ENCODE results near the gene TUBG2. TPM values are rescaled to one million over a fixed set of nuclear protein-coding genes. Genes with fewer than 3 reads are reported as not detected.

TUBG2 gene
- total RNA-seq, 2 experiments from 2014 or later: 7.1 to 7.8 TPM

DNA sequence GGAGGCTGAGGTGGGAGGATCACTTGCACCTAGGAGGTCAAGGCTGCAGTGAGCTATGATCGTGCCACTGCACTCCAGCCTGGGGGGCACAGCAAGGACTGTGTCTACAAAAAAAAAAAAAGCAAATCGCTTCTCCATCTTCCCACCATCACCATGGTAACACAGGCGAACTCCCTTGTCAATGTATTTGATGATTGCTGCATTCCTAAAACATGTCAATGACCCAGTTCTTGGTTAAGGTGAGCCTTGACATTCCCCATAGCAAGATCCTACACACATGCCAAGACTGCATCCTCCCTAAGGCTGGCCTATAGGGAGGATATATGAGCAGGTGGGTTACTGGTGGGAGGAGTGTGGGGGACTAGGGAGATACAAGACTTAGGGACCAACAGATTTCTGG lies 35.4 kb downstream of the TUBG2 start:
- no peaks in the 10 kb centered on the region for H3K4me1 Mint-ChIP-seq
- DNase-seq: no peak
- peaks cover 4% of the 10 kb centered on the region for H3K36me3 Mint-ChIP-seq
- no peaks in the 10 kb centered on the region for H3K9me3 Mint-ChIP-seq
- H3K27ac Mint-ChIP-seq: no peak overlapping the region
- no peaks in the 10 kb centered on the region for H3K27me3 Mint-ChIP-seq
- H3K4me3 Mint-ChIP-seq: no peak overlapping the region

DNA sequence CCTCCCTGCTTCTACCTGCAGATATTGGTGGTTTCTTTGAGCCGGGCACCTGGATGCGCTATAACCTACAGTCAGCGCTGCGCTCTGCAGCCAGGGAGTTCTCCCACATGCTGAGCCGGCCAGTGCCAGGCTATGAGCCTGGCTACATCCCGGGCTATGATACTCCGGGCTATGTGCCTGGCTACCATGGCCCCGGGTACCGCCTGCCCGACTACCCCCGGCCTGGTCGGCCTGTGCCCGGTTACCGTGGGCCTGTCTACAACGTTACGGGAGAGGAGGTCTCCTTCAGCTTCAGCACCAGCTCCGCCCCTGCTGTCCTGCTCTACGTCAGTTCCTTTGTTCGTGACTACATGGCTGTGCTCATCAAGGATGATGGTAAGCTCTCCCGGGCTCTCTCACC lies 36.4 kb downstream of the TUBG2 start:
- Mint-ChIP-seq H3K4me1 (no peaks in the 10 kb centered on the region), H3K36me3 (peaks cover 4% of the 10 kb centered on the region), H3K27ac (no peak overlapping the region), H3K4me3 (no peak overlapping the region), H3K9me3 (no peaks in the 10 kb centered on the region), H3K27me3 (no peaks in the 10 kb centered on the region)
- no peak for DNase-seq

DNA sequence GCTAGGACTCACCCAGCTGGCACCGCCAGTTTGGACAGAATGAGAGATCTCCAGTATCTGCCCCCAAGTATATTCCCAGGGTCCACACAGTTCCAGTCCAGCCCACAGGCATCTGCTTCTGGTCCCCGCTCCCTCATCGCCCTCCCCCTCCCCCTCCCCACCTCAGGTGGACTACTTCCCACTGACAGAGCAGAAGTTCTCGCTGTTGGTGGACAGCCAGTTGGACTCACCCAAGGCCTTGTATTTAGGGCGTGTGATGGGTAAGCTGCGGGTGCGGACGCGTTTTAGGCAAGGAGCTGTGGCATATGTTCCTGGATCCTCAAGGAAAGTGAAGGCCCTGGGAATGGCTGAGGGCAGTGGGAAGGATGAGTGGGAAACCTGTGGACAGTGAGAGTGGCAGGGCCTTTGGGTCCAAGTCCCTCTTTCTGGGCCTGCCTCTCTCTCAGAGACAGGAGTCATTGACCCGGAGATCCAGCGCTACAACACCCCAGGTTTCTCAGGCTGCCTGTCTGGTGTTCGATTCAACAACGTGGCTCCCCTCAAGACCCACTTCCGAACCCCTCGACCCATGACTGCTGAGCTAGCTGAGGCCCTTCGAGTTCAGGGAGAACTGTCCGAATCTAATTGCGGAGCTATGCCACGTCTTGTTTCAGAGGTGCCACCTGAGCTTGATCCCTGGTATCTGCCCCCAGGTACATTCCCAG lies 38.2 kb downstream of the TUBG2 start:
- peaks cover 7% of the 10 kb centered on the region for H3K36me3 Mint-ChIP-seq
- H3K4me1 Mint-ChIP-seq: no peaks in the 10 kb centered on the region
- DNase-seq: no peak
- no peaks in the 10 kb centered on the region for H3K27me3 Mint-ChIP-seq
- no peak overlapping the region for H3K27ac Mint-ChIP-seq
- no peaks in the 10 kb centered on the region for H3K9me3 Mint-ChIP-seq
- H3K4me3 Mint-ChIP-seq: no peak overlapping the region

GRCh38 chr17:42698736-42699414 lies 39.8 kb downstream of the TUBG2 start:
- Mint-ChIP-seq H3K9me3 (no peaks in the 10 kb centered on the region), H3K36me3 (peaks cover 19% of the 10 kb centered on the region), H3K27ac (no peak overlapping the region), H3K4me1 (peaks cover under 1% of the 10 kb centered on the region), H3K27me3 (no peaks in the 10 kb centered on the region), H3K4me3 (no peak overlapping the region)
- DNase-seq: no peak

- Mint-ChIP-seq H3K4me3 (no peak overlapping the region), H3K4me1 (peaks cover 5% of the 10 kb centered on the region), H3K36me3 (peaks cover 24% of the 10 kb centered on the region), H3K9me3 (no peaks in the 10 kb centered on the region), H3K27ac (no peak overlapping the region), H3K27me3 (no peaks in the 10 kb centered on the region)
- no peak for DNase-seq
These were observed 40.3 kb downstream of the TUBG2 start for GRCh38 chr17:42699415-42699740.

DNA sequence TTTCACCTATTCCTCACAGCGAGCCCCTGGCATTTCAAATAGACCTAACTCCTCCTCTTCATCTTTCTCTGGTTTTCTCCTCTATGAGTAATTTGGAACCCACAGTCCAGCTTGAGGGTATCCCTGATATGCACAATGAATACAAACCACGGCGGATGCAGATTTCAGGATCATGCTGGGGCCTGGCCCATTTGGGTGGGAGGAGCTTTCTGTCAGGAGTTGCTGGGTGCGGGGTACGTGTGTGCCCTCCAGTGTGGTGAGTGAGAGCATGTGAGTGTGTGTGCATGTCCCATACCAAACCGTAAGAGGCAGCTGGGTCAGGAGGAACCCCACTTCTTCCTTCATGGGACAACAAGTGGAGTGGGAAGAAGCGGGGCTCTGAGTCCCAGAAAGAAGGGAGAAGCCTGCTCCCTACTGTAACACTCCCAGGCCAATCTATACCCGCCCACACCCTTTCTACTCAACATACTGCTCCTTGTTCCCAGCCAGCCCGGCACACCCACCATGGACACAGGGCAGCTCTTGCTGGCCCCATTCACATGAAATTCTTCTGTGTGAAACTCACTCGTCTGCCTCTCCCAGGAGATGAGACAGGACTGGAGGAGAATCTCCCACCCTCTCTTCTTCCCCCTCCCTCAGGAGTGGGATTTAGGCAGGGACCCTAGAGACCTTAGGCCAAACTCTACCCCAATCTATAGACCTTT lies 41.7 kb downstream of the TUBG2 start:
- Mint-ChIP-seq H3K9me3 (no peaks in the 10 kb centered on the region), H3K27me3 (no peaks in the 10 kb centered on the region), H3K36me3 (peaks cover 36% of the 10 kb centered on the region), H3K4me1 (peaks cover 15% of the 10 kb centered on the region), H3K27ac (no peak overlapping the region), H3K4me3 (no peak overlapping the region)
- no peak for DNase-seq

DNA sequence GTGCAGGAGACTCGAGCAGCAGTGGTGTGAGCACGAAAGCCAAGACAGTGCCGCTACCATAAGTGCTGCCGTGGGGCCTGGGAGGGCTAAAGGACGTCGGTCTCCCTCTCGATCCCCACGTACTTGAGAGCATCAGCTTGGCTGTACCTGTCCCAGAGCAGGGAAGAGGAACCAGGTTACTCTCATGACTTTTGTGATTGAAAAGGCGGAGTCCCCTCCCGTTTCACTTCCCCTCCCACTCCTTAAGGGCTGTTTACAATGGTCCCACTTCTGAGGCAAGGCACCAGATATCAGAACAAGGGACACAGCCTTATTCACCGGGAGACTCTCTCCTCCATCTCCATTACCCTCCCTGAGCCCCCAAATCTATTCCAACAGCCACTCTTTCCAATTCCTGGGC lies 43.4 kb downstream of the TUBG2 start:
- Mint-ChIP-seq H3K27me3 (no peaks in the 10 kb centered on the region), H3K36me3 (peaks cover 41% of the 10 kb centered on the region), H3K9me3 (no peaks in the 10 kb centered on the region), H3K4me3 (no peak overlapping the region), H3K4me1 (peaks cover 26% of the 10 kb centered on the region), H3K27ac (no peak overlapping the region)
- no peak for DNase-seq

- peaks cover 58% of the 10 kb centered on the region for H3K36me3 Mint-ChIP-seq
- H3K4me3 Mint-ChIP-seq: no peak overlapping the region
- H3K27me3 Mint-ChIP-seq: no peaks in the 10 kb centered on the region
- no peak for DNase-seq
- H3K9me3 Mint-ChIP-seq: no peaks in the 10 kb centered on the region
- H3K27ac Mint-ChIP-seq: no peak overlapping the region
- peaks cover 33% of the 10 kb centered on the region for H3K4me1 Mint-ChIP-seq
These were observed 45.4 kb downstream of the TUBG2 start for GRCh38 chr17:42704490-42704836.

GRCh38 chr17:42704837-42705494 lies 45.9 kb downstream of the TUBG2 start:
- Mint-ChIP-seq H3K27me3 (no peaks in the 10 kb centered on the region), H3K27ac (no peak overlapping the region), H3K4me3 (no peak overlapping the region), H3K4me1 (peaks cover 33% of the 10 kb centered on the region), H3K9me3 (no peaks in the 10 kb centered on the region), H3K36me3 (peaks cover 62% of the 10 kb centered on the region)
- DNase-seq: peak; percentile 74

DNA sequence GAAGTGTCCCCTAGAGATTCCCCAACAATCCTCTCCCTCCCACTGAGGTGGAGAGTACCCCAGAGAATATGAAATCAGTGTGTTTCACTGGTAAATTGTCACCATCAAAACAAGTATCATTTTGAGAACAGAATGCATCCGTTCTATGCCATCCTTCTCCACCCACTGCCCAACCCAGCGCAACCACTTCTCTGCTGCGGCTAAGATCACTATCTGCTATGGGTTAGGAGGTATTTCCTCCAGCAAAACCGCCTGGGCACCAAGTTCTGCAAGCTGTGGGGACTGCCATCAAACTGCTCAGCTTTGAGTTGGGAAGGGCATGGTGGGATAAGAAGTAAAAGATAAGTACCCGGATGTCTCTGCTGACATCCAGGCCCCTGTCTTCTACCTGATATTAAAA lies 47.6 kb downstream of the TUBG2 start:
- Mint-ChIP-seq H3K4me1 (peaks cover 33% of the 10 kb centered on the region), H3K9me3 (no peaks in the 10 kb centered on the region), H3K36me3 (peaks cover 68% of the 10 kb centered on the region), H3K27ac (no peak overlapping the region), H3K4me3 (no peak overlapping the region), H3K27me3 (no peaks in the 10 kb centered on the region)
- no peak for DNase-seq

DNA sequence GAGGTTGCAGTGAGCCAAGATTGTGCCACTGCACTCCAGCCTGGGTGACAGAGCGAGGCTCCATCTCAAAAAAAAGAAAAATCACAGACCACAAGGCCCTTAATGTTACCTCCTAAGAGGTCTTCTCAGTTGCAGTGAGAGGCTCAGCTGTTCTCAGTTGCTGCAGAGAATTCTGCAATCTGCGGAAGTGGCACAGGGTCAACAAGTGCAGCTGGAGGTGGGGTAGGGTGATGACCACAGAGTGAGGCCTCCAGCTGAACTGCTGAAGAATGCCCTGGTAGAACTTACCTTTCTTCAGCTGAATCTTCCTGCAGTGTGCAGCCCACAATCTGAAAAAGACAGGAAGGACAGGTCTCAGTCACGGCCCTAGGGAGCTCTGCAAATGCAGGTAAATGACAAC lies 49.5 kb downstream of the TUBG2 start:
- DNase-seq: no peak
- H3K4me1 Mint-ChIP-seq: peaks cover 33% of the 10 kb centered on the region
- H3K27ac Mint-ChIP-seq: no peak overlapping the region
- no peaks in the 10 kb centered on the region for H3K9me3 Mint-ChIP-seq
- H3K36me3 Mint-ChIP-seq: peaks cover 64% of the 10 kb centered on the region
- H3K27me3 Mint-ChIP-seq: no peaks in the 10 kb centered on the region
- no peak overlapping the region for H3K4me3 Mint-ChIP-seq

- peaks cover 54% of the 10 kb centered on the region for H3K36me3 Mint-ChIP-seq
- H3K4me1 Mint-ChIP-seq: peaks cover 27% of the 10 kb centered on the region
- no peaks in the 10 kb centered on the region for H3K9me3 Mint-ChIP-seq
- no peak overlapping the region for H3K4me3 Mint-ChIP-seq
- no peaks in the 10 kb centered on the region for H3K27me3 Mint-ChIP-seq
- no peak overlapping the region for H3K27ac Mint-ChIP-seq
- no peak for DNase-seq
These were observed 50.5 kb downstream of the TUBG2 start for GRCh38 chr17:42709561-42709960.

Other genes with a start within 250 kb of the TUBG2 start
- 1 to 10 TPM; 1.7 to 1.9 TPM for gene CAVIN1, start 236.0 kb upstream of the TUBG2 start, total RNA-seq
- 1 to 10 TPM; 3.4 to 5.6 TPM for gene ATP6V0A1, start 200.4 kb upstream of the TUBG2 start, total RNA-seq
- 10 to 100 TPM; 10.6 to 13.6 TPM for gene NAGLU, start 123.0 kb upstream of the TUBG2 start, total RNA-seq
- gene HSD17B1, start 106.4 kb upstream of the TUBG2 start, total RNA-seq: under 1 TPM; 0.25 to 0.26 TPM
- gene COASY, start 97.1 kb upstream of the TUBG2 start, total RNA-seq: 100 to 1,000 TPM; 111 TPM
- gene MLX, start 92.2 kb upstream of the TUBG2 start, total RNA-seq: 10 to 100 TPM; 57.3 to 57.5 TPM
- 10 to 100 TPM; 32.5 to 36.2 TPM for gene PSMC3IP, start 81.6 kb upstream of the TUBG2 start, total RNA-seq
- 10 to 100 TPM; 18.3 to 22.7 TPM for gene RETREG3, start 49.9 kb upstream of the TUBG2 start, total RNA-seq
- gene TUBG1, start 49.6 kb upstream of the TUBG2 start, total RNA-seq: 10 to 100 TPM; 93.1 to 95.4 TPM
- gene PLEKHH3, start 17.7 kb downstream of the TUBG2 start, total RNA-seq: under 1 TPM; 0.85 to 0.90 TPM
- gene CCR10, start 22.6 kb downstream of the TUBG2 start, total RNA-seq: under 1 TPM; 0.12 to 0.25 TPM
- gene CNTNAP1, start 23.2 kb downstream of the TUBG2 start, total RNA-seq: under 1 TPM; 0.68 to 0.70 TPM
- 10 to 100 TPM; 14.4 to 17.5 TPM for gene EZH1, start 85.8 kb downstream of the TUBG2 start, total RNA-seq
- not detected for gene RAMP2, start 101.9 kb downstream of the TUBG2 start, total RNA-seq
- gene VPS25, start 114.2 kb downstream of the TUBG2 start, total RNA-seq: 10 to 100 TPM; 90.4 to 91.7 TPM
- under 1 TPM; 0.25 to 0.26 TPM for gene WNK4, start 121.3 kb downstream of the TUBG2 start, total RNA-seq
- gene COA3, start 139.4 kb downstream of the TUBG2 start, total RNA-seq: 10 to 100 TPM; 42.0 to 42.2 TPM
- gene CNTD1, start 139.6 kb downstream of the TUBG2 start, total RNA-seq: not detected
- 10 to 100 TPM; 87.5 to 88.3 TPM for gene BECN1, start 165.0 kb downstream of the TUBG2 start, total RNA-seq
- 100 to 1,000 TPM; 227 to 235 TPM for gene PSME3, start 174.1 kb downstream of the TUBG2 start, total RNA-seq
- 1 to 10 TPM; 1.9 to 2.6 TPM for gene AOC2, start 185.3 kb downstream of the TUBG2 start, total RNA-seq
- 1 to 10 TPM; 1.2 to 1.5 TPM for gene AOC3, start 191.9 kb downstream of the TUBG2 start, total RNA-seq
- gene G6PC1, start 241.5 kb downstream of the TUBG2 start, total RNA-seq: not detected

Measured in activated naive CD8-positive, alpha-beta T cell treated with anti-CD3 and anti-CD28 coated beads for 36 hours (primary cell).